Transverse colon (tissue), 3 donors: ENCODE data around the gene CAST.

Experiments used
- EP300 ChIP-seq: sonication (generic); formaldehyde crosslinking; IDR thresholded peaks from one replicate; pipeline ENCODE4 v1.6.1; 2017; ENCODE audit warnings: antibody characterized with exemption, low read depth
- POLR2A ChIP-seq: fragments of 450-650 bp; IDR thresholded peaks from one replicate; pipeline ENCODE4 v1.6.1; 2016; ENCODE audit warnings: antibody characterized with exemption, mild to moderate bottlenecking, moderate library complexity
- TF ChIP-seq, protein P1 (sequence below), 5 experiments: fragments of 200-600 bp in 3 of 5; fragments of 450-650 bp in 2 of 5; sonication (generic) in 3 of 5; IDR thresholded peaks; 1 replicate in 2 of 5; 2 replicates in 3 of 5; pipeline ENCODE4 v1.5.1; 2016 to 2017; ENCODE audit warnings: antibody characterized with exemption in 5 of 5, inconsistent platforms in 3 of 5, mild to moderate bottlenecking in 2 of 5, moderate library complexity in 1 of 5

DNA sequence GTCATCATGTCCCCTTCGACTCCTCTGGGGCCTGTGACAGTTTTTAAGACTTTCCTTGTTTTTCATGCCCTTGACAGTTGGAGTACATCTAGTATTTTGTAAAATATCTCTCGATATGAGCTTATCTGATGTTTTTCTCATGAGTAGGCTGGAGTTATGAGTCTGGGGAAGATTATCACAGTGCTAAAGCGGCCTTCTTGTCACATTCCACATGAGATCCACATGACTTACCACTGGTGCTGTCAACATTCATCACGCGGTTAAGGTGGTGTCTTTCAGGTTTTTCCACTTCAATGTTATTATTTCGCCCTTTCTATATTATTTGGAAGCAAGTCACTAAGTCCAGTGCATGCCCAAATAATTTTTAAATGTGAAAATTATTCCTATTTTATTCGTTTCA, 17.1 kb upstream of the CAST start:
- TF ChIP-seq POLR2A (no peak), EP300 (no peak)
- TF ChIP-seq, protein P1, sequence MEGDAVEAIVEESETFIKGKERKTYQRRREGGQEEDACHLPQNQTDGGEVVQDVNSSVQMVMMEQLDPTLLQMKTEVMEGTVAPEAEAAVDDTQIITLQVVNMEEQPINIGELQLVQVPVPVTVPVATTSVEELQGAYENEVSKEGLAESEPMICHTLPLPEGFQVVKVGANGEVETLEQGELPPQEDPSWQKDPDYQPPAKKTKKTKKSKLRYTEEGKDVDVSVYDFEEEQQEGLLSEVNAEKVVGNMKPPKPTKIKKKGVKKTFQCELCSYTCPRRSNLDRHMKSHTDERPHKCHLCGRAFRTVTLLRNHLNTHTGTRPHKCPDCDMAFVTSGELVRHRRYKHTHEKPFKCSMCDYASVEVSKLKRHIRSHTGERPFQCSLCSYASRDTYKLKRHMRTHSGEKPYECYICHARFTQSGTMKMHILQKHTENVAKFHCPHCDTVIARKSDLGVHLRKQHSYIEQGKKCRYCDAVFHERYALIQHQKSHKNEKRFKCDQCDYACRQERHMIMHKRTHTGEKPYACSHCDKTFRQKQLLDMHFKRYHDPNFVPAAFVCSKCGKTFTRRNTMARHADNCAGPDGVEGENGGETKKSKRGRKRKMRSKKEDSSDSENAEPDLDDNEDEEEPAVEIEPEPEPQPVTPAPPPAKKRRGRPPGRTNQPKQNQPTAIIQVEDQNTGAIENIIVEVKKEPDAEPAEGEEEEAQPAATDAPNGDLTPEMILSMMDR (IDR thresholded peaks at IDR 0.05) = no peak
